HG03196 (cell line): Measurements from ENCODE around the gene PTGS1.
"Not testable (repeated sequence)": the region's sequence is repeated elsewhere in the genome, so short reads cannot be mapped to it uniquely, and the experiment has no call there.

Source experiments
- ATAC-seq: cut with Tn5 transposase; IDR thresholded peaks from one replicate; pipeline ENCODE4 v1.9.1; 2021; ENCODE audit not compliant: unreplicated experiment

Gene PTGS1

GRCh38 chr9:122346478-122347347 lies 24.1 kb upstream of the PTGS1 start:
- no peak for ATAC-seq

DNA sequence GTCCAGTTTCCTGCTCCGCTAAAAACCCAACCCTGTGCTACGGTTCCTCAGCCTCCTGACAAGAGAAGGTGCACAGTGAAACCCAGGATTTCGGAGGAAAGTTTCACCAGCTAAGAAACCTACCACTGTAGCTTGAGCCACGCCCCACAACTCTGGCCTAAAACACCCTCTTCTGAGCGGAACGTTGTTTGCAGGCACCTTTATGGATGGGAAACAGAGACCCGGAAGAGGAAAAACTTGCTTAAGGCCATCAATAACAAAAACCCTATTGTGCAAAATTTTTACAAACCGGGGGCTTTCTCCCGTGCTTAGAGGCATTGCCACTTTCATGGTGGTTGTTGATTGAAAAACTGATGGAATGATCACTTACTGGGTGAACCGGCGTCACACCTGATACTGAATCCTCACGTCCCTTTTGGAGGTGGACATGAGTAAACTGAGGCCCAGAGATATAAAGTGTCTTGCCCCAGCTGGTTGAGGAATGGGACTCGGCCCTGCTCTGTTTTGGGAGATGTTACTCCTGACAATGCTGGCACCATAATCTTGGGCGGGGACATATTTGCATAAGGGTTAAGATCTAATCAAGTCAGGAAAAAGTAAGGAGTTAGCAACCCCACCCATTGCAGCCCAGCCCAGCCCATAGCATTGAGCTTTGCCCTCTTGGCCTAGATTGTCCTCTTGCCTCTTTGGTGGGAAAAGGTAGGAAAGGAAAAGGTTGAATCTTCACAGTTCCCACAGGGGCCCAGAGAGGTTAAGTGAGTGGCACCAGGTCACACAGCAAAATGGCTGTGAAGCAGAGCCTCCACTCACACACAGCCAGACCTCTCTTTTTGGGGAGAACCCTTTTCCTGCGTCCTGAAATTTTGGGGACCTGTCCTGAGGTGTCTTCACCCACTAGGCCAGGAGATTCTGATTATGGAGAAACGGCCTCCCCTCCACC lies 23.2 kb upstream of the PTGS1 start:
- no peak for ATAC-seq

DNA sequence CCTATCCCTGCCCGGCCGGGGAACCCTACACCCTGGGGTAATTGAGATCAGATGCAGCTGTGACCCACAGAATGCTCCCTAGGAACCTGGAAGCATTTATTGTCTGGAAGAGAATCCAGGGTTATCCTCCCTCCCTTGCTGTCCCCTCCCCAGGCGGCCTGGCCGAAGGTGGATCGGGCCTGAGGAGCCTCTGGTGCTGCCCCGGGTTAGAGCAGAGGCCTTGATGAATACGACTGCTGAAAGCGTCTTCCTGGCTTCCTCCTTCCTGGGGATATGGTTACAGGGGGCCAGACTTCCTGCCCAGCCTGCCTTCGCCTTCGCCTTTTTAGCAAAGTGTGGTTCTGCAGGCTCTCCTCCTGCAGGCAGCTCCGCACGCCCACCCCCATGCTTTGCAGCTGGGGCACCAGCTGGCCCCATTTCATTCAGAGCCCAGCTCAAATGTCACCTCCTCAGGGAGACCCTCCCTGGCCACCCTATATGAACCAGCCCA lies 22.5 kb upstream of the PTGS1 start:
- ATAC-seq: no peak

- ATAC-seq: no peak
Measured at GRCh38 chr9:122348791-122349190, 22.0 kb upstream of the PTGS1 start.

DNA sequence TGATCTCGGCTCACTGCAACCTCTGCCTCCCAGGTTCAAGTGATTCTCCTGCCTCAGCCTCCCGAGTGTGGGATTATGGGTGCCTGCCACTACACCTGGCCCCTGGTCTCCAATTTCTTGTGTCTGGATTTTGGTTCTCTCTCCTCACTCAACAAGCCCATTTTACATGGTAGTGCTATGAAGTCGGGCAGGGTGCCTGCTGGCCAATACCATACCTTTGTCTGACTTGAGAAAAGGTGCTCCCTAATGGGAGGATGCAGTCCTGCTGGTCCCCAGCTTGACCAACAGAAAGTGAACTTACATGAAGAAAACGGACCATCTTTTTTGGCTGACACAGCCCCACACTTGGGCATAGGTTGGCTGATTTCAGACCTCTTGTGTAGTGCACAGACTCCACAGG lies 21.6 kb upstream of the PTGS1 start:
- ATAC-seq: no peak

DNA sequence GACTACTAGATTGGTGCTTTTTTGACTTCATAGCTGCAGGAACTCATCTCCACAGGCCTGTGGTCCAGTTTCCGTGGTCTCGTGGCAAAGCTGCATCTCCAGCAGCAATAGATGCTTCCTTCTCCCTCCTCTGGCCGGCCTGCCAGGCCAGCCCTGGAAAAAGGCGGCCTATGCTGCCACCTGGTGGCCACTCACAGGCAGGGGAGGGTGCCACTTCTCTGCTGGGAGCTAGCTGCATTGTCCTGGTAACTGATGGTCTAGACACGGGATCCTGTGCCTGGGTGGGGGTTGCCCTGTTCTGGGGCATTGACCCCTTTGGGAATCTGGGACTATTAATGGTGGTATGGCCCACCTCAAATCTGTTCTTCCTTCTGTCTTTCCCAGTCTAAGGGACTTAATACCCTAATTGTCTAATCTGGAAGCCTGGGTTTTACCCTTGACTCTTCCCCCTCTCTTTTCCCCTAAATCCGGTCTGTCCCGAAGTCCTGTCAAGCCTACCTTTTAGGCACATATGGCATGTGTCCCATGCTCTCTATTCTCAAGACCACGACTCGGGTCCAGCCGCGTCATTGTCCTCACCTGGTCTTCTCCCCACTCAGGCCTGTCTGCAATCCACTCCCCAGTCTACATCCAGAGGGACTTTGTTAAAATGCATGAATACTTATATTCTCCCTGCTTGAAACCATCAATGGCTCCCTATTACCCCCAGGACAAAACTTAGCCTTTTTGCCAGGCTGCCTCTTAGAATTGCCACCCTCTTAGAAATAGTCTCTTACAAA lies 20.1 kb upstream of the PTGS1 start:
- peak; percentile 81 for ATAC-seq

DNA sequence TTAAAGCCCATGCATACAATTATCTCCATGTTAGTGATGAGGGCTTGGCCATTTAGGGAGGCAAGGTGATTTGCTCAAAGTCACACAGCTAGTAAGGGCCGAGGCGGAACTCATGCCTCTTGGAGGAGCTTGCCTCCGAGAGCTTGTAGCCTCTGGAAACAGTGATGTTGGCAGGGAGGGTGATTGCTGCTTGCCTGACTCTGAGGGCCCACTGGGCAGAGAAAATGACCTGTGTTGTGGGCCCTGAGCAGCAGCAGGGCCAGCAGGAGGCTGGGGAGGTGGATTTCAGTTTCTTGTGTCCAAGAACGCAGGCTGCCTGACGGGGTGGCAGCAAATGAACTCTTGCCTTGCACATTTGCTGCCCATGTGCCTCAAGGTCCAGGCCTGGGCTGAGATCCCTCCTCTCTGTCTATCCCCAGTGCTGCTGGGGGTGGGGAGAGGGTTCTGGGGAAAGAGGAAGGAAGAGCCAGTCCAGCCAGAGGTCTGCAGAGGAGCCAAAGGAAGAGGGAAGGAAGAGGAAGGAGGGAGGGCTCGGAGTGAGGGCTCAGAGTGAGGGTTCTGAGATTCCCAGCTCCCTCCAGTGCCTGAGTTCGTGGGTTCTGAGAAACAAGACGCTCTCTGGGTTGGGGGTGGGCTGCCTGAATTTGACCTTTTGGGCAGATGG lies 16.2 kb upstream of the PTGS1 start:
- no peak for ATAC-seq

DNA sequence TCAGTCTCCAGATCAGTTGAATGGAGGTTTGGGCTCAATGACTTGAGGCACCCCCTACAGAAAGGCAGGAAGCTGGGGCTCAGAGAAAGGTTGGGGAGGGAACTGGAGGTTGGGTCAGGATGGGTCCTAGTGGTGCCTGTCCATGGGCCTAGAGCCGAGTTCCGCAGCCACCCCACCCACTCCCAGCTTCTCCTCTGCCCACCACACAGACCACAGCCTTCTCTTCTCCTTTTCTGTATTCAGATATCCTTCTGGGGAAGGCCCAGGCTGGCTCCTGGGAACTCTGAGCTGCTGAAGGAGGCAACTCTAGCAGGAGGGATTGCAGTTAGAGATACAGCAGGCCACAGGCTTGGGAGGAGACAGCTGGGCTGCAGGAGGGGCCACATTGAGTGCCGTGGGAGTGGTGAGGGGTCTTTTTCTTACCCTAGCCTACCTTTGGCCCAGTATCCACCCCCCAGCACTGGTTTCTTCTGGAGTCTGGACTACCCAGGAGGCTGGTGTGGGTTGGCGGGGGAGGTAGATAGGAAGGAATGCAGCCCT lies 15.4 kb upstream of the PTGS1 start:
- no peak for ATAC-seq

GRCh38 chr9:122356627-122357026 lies 14.2 kb upstream of the PTGS1 start:
- no peak for ATAC-seq

GRCh38 chr9:122360891-122361290 lies 9.9 kb upstream of the PTGS1 start:
- ATAC-seq: no peak

- ATAC-seq: not testable (repeated sequence)
Measured at GRCh38 chr9:122363131-122363530, 7.7 kb upstream of the PTGS1 start.

GRCh38 chr9:122364117-122364782 lies 6.6 kb upstream of the PTGS1 start:
- ATAC-seq: no peak

DNA sequence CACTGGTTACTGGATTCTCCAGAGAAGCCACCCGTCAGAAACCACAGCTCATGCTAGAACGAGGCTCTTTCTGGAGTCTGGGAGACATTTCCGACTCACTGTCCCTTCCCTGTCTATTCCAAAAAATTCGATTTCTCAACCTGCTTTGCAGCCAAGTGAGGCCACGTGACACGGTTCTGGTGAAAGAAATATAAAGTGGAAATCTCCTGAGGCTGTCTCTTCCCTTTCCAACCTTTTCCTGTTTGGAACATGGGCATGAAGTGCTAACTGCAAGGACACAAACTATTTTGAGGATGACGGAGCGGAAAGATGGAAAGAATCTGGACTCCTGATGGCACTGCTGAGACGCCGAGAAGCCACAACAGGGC lies 6.1 kb upstream of the PTGS1 start:
- no peak for ATAC-seq

- ATAC-seq: no peak
Measured at GRCh38 chr9:122366074-122366660, 4.7 kb upstream of the PTGS1 start.

DNA sequence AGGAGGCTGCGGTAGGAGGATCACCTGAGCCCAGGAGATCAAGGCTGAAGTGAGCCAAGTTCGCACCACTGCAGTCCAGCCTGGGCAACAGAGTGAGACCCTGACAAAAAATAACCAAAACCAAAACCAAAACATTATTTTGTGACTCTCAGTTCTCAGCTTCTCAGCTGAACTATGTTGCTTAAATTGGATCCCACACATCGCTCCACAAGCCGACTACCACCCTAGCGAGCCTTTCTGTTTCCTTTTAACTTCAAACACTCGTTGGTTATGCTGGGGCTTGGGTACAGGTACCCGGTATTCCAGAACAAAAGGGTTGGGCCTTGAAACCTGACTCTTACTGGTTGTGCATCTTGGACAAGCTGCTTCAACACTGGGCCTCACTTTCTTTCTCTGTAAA lies 3.8 kb upstream of the PTGS1 start:
- ATAC-seq: no peak

DNA sequence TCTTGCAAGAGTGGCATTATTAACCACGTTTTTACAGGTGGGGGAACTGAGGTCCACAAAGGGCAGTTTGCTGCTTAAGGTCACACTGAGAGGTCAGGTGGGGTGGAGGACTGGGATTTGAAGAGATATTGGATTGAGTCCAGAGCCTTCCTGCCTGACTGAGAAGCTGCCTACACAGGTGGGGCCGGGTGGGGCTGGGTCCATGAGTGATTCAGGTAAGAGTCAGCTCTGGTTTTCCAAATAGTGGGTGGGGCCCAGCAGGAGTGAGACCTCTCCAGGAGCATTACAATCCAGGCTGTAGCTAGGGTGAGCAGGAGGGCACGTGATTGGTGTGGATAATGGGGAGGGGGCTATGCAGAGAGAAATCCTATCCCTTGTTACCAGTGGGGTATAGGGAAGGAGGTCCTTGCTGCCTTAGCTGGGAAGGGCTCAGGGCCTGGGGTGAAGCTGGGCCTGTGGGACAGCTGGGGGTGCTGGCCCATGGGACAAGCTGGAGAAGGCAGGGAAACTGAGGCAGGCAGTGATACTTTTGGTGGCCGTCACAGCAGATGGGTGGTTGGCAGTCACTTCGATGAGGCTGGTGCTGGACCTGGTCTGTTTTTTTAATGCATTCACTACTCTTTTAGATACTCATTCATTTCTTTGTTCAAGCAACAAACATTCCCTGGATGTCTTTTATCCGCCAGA lies 2.9 kb upstream of the PTGS1 start:
- ATAC-seq: no peak

DNA sequence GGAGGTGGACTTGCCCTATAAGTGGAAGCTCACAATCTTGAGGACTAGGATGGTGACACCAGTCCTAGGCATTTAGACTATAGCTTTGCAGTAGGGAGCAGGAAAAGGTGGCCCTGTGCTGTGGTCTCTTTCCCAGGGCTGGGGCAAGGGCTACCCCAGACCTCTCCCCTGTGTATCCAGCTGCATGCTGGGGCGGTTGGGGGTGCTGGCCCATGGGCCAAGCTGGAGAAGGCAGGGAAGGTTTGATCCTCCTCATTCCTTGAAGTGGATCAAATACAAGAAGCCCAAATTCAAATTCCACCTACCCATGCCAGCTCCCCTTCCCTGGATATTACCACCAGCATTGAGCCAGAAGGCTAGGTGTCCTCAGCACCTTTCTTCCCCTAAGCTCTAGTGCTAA lies 2.2 kb upstream of the PTGS1 start:
- ATAC-seq: no peak

GRCh38 chr9:122370303-122370702 lies 521 bp upstream of the PTGS1 start:
- ATAC-seq: peak; percentile 32

DNA sequence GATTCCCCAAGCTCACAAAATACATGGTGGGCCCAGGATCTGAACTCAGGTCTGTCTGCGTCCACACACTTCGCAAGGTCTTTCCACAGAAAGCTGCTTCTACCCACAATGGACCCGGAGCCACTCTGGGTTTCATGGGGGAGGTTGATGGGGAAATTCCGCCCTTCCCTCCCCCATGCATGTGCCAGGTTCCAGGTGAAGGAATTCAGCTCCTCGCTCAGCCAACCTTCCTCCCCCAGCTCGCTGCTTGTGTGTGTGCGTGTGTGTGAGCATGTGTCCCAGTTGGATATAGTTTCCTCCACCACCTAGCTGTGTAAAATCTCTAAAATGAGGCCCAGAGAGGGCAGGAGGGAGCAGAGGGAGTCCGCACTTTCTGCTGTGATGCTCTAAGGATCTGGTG lies 1.0 kb downstream of the PTGS1 start:
- no peak for ATAC-seq
